Muscle layer of duodenum (tissue), 2 donors: Measurements from ENCODE around the gene RNLS.
"Not testable (repeated sequence)": the region's sequence is repeated elsewhere in the genome, so short reads cannot be mapped to it uniquely, and the experiment has no call there.

Experiments used
- H3K27ac ChIP-seq: one replicate; pipeline ENCODE4 v1.7.0; 2013; ENCODE audit warnings: mild to moderate bottlenecking, low read length
- H3K27me3 ChIP-seq: one replicate; pipeline ENCODE4 v1.7.0; 2013; ENCODE audit warnings: low read depth, mild to moderate bottlenecking, control low read depth, low read length
- H3K36me3 ChIP-seq, 2 donors: one replicate each; pipeline ENCODE4 v1.7.0; 2013; ENCODE audit warnings: low read length in 2 of 2, control low read depth in 1 of 2, mild to moderate bottlenecking in 1 of 2; ENCODE audit not compliant: insufficient read depth in 2 of 2, control insufficient read depth in 1 of 2
- H3K4me1 ChIP-seq, 2 donors: one replicate each; pipeline ENCODE4 v1.7.0; 2013; ENCODE audit warnings: low read length in 2 of 2, mild to moderate bottlenecking in 2 of 2, control low read depth in 1 of 2, moderate library complexity in 1 of 2; ENCODE audit not compliant: insufficient read depth in 2 of 2, control insufficient read depth in 1 of 2
- H3K4me3 ChIP-seq, 2 donors: one replicate each; pipeline ENCODE4 v1.7.0; 2013; ENCODE audit warnings: low read length in 2 of 2, low read depth in 1 of 2, mild to moderate bottlenecking in 1 of 2
- H3K9me3 ChIP-seq, 2 donors: one replicate each; pipeline ENCODE4 v1.7.0; 2013; ENCODE audit warnings: low read length in 2 of 2, control low read depth in 1 of 2, mild to moderate bottlenecking in 1 of 2; ENCODE audit not compliant: control insufficient read depth in 1 of 2
- donor health status: healthy.

The RNLS gene

DNA sequence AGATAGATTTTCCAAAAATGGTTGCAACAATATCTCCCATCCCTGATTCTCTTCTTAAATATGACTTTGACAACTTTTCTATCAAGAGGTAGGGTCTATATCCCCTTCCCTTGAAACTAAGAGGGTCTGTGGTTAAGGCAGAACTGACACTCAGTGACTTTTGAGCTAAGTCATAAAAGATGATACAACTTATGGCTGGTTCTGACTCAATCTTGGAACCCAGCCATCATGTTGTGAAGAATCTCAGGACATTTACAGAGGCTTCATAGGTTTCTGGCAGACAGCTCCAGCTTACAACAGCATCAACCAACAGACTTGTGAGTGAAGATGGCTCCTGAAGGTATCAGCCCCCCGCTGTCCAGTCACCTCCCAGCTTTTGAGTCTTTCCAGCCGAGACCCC lies 203.5 kb downstream of the RNLS start:
- H3K9me3 ChIP-seq, result peaks cover 0 to 3% of the 10 kb centered on the region in 2 donors
- H3K36me3 ChIP-seq, result no peaks in the 10 kb centered on the region
- no peak overlapping the region for H3K4me3 ChIP-seq
- H3K27me3 ChIP-seq, result no peaks in the 10 kb centered on the region
- H3K4me1 ChIP-seq, result peaks cover 0 to under 1% of the 10 kb centered on the region in 2 donors
- no peak overlapping the region for H3K27ac ChIP-seq

DNA sequence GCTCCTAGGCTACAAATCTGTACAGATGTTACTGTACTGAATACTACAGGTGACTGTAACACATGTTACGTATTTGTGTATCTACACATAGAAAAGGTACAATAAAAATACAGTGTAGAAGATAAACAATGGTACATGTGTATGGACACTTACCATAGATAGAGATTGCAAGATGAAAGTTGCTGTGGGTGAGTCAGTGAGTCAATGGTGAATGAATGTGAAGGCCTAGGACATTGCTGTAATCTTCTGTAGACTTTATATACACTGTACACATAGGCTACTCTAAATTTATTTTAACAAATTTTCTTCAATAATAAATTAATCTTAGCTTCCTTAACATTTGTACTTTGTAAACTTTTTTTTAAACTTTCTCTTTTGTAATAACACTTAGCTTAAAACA lies 205.6 kb downstream of the RNLS start:
- H3K4me1 ChIP-seq, result peaks cover 0 to 4% of the 10 kb centered on the region in 2 donors
- peaks cover 0 to 2% of the 10 kb centered on the region in 2 donors for H3K9me3 ChIP-seq
- no peaks in the 10 kb centered on the region for H3K27me3 ChIP-seq
- no peaks in the 10 kb centered on the region for H3K36me3 ChIP-seq
- no peak overlapping the region for H3K27ac ChIP-seq
- H3K4me3 ChIP-seq, result no peak overlapping the region

DNA sequence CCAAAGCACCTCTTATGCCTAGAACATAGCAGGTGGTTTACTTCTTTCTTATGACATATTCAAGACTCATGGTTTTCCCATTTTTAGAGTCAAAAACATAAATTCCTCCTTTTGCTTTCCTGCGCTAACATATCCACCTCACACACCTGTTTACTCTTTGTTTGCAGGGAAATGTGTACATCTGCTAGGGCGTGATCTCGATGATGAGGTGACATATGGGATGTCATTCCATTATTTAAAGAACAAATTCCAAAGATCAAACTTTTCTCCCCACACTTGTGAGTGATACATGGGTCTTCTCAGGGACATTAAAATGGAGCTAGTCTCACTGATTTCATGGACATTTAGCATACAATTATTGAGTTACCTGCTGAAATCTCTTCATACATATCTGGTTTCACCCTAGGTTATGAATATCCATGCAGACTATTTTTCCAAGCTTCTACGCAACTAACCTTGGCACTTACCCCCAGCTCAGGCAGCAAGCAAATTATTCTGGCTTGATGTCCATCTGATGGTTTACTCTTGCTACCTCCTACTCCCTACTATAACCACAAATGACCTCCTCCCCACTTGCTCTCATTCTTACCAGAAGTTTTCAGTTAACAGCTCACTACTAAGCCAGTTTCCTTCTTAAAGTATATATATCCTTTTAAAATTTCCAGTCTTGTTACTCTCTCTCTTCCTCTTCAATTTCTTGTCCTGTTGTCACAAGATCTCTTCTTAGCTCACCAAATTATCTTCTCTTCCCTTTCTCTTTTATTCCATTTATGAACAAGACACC lies 208.5 kb downstream of the RNLS start:
- H3K27me3 ChIP-seq, result no peaks in the 10 kb centered on the region
- H3K9me3 ChIP-seq, result no peaks in the 10 kb centered on the region
- H3K27ac ChIP-seq, result no peak overlapping the region
- H3K36me3 ChIP-seq, result no peaks in the 10 kb centered on the region
- peaks cover 0 to 4% of the 10 kb centered on the region in 2 donors for H3K4me1 ChIP-seq
- no peak overlapping the region for H3K4me3 ChIP-seq

DNA sequence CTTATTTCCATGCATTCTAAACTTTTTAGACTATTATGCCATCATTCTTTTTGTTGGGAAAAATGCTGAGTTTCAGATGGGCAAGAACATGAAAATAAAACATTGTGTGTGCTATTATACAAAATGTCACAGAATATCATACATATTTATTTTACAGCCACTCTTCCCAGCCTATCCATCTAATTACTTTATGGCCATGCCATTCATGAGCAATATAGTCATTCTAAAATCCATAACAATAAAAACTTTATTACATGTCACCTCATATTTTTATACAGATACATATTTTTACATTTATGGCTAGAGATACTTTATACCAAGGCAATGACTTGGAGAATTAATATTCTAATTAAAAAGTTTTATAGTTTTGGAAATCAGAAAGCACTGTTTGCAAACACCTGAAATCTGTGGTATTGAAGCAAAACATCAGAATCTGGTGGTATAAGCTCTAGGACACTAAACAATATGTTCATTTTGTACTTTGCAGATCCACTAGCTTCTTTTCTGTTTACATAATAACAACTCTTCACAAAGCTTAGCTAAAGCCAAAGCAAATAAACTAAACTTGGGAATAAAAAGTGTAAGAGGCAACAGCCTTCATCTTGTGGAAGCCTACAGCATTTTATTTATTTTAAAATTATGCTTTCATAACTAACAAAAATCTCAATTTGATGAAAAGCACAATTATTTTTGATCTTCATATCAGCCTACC lies 210.1 kb downstream of the RNLS start:
- Histone ChIP-seq H3K4me3 (no peak overlapping the region), H3K36me3 (no peaks in the 10 kb centered on the region), H3K27ac (no peak overlapping the region), H3K9me3 (no peaks in the 10 kb centered on the region), H3K27me3 (no peaks in the 10 kb centered on the region), H3K4me1 (peaks cover 0 to 4% of the 10 kb centered on the region in 2 donors)

DNA sequence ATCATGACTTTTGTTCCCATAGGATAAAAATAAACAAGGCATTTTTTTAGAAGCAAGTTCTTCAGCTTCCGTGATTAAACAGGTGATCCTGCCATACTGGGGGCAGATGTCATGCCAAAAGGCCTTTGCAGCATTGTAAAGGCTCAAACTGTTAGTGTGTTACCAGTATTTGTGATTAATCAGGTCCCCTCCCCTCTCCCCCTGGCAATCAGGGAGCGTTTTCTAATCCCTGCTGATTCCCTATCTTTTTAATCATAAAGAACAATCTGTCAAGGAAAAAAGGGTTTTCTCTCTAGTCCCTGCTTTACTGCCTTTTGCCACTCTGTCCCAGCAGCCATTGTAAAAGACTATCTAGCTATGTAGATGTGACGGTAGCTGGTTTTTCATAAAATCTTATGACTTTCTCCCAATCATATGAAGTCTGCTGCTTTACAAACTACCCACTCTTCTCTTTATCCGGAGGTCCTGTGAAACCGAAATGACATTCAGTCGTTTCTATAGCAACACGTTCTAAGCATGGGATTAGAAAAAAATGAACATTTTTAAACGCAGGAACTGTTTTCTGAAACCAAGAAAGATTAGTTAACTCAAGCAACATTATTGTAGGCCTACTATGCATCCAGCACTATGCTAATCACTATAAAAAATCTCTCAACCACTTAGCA lies 210.9 kb downstream of the RNLS start:
- Histone ChIP-seq H3K9me3 (no peaks in the 10 kb centered on the region), H3K27ac (no peak overlapping the region), H3K4me3 (no peak overlapping the region), H3K27me3 (no peaks in the 10 kb centered on the region), H3K36me3 (no peaks in the 10 kb centered on the region), H3K4me1 (peaks cover 0 to 4% of the 10 kb centered on the region in 2 donors)

DNA sequence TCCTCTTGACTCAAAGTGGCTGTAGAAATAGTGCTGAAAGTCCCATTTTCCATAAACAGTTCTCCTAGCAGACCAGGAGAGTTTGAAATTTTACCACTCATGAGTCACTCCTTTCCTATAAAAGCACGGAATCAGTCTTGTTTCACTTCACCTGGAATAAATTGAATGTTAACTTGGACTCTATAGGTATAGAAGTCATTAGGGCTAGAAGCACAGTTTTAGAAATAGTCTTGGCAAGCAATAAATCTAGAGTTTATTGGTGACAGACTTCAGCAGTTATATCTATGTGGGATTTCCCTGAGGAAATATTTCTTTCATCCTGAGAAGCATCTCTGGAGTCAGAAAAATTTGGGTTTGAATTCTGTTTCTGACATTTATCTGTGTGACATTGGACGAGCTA lies 212.4 kb downstream of the RNLS start:
- H3K27me3 ChIP-seq, result no peaks in the 10 kb centered on the region
- no peaks in the 10 kb centered on the region for H3K9me3 ChIP-seq
- no peak overlapping the region for H3K4me3 ChIP-seq
- H3K27ac ChIP-seq, result no peak overlapping the region
- no peaks in the 10 kb centered on the region for H3K36me3 ChIP-seq
- peaks cover 0 to 4% of the 10 kb centered on the region in 2 donors for H3K4me1 ChIP-seq

DNA sequence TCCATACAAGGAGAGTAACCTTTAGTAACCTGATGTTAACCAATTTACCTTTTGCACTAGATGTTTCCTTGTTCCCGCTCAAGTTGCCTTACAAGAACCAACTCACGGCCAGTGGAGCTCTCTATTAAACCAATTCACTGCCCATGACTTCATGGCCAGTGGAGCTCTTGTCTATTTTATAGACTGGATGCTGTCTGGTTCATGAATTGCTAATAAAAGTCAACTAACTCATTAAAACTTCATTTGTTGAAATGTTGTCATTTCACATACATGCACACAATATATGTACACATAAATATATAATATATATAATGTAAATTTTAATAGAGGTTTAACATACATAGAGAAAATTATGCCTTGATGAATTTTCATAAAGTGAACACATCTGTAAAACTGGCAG lies 216.3 kb downstream of the RNLS start:
- H3K4me1 ChIP-seq, result no peaks in the 10 kb centered on the region
- H3K36me3 ChIP-seq, result no peaks in the 10 kb centered on the region
- H3K9me3 ChIP-seq, result no peaks in the 10 kb centered on the region
- H3K27ac ChIP-seq, result no peak overlapping the region
- H3K4me3 ChIP-seq, result no peak overlapping the region
- no peaks in the 10 kb centered on the region for H3K27me3 ChIP-seq

DNA sequence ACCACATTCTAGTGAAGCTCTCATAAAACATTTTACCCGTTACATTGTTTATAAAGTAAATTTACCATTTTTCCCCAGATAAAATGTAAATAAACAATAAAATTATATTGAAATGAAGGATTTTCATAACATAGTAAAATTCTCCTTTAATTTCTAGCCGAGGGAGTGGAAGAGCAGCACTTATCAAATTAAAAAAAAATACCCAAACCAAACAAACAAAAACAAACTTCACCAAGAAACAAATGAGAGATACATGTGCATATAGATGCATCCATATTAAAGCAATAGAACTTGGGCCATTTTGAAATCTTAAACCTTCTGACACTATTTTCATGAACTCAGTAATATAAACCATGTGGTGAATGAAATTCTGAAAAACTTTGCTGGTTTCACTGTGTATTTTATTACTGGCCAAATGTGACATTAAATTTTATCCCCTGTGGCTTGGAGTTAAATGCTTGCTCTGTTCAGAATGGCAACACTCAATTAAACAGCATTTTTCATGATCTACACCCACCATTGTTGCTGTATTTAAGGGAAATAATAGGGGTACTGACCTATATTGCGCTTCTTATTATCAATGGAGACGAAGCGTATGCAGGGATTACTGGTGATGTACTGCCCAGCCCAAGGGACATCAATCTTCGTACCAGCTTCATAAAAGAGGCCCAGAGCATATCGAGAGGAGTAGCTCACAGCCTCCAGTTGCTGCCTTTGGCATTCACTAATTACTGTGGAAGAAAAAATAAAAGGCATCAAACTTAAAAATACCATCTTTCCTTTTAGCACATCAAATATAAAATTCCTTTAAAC lies 220.9 kb downstream of the RNLS start:
- Histone ChIP-seq H3K4me3 (no peak overlapping the region), H3K27ac (no peak overlapping the region), H3K36me3 (no peaks in the 10 kb centered on the region), H3K27me3 (no peaks in the 10 kb centered on the region), H3K9me3 (no peaks in the 10 kb centered on the region), H3K4me1 (no peaks in the 10 kb centered on the region)

DNA sequence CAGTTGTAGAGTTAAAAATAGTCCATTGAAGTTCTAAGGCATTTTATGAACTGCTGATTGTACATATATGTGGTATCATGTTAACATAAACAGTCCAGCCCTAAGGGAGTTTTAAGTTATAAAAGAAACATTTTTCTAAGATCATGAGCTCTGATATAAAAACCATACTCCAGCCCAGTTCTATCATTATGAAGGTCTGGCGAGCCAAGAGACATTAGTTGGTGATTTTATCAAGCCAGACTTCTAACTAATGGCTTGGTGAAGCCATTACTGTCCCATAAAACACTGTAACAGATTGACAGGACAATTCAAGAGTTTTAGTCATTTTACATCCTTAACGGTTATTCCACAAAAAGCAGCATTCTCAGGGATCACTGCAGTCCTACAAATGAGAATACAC lies 221.6 kb downstream of the RNLS start:
- H3K4me1 ChIP-seq, result no peaks in the 10 kb centered on the region
- no peaks in the 10 kb centered on the region for H3K36me3 ChIP-seq
- no peaks in the 10 kb centered on the region for H3K27me3 ChIP-seq
- H3K27ac ChIP-seq, result no peak overlapping the region
- H3K4me3 ChIP-seq, result no peak overlapping the region
- no peaks in the 10 kb centered on the region for H3K9me3 ChIP-seq

DNA sequence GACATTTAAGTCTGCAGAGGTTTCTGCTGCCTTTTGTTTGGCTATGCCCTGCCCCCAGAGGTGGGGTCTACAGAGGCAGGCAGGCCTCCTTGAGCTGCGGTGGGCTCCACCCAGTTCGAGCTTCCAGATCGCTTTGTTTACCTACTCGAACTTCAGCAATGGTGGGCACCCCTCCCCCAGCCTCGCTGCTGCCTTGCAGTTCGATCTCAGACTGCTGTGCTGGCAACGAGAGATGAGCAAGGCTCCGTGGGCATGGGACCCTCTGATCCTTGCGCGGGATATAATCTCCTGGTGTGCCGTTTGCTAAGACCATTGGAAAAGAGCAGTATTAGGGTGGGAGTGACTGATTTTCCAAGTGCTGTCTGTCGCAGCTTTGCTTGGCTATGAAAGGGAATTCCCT lies 227.4 kb downstream of the RNLS start:
- not testable (repeated sequence) for H3K27ac ChIP-seq, H3K4me3 ChIP-seq, H3K9me3 ChIP-seq, H3K27me3 ChIP-seq, H3K4me1 ChIP-seq, H3K36me3 ChIP-seq
